Activated T-cell treated with anti-CD3 and anti-CD28 coated beads for 1 hour (primary cell): ENCODE measurements around the gene PEMT.
A peak's percentile ranks its signal among the peaks of the same experiment; 100 is the strongest.
"Not testable (repeated sequence)": the region's sequence is repeated elsewhere in the genome, so short reads cannot be mapped to it uniquely, and the experiment has no call there.

Source experiments
- DNase-seq: peaks from one replicate; pipeline ENCODE4 v3.0.0-alpha.2; 2020; ENCODE audit warnings: low read depth

The PEMT gene

GRCh38 chr17:17487998-17488397, 103.5 kb downstream of the PEMT start:
- DNase-seq: no peak

DNA sequence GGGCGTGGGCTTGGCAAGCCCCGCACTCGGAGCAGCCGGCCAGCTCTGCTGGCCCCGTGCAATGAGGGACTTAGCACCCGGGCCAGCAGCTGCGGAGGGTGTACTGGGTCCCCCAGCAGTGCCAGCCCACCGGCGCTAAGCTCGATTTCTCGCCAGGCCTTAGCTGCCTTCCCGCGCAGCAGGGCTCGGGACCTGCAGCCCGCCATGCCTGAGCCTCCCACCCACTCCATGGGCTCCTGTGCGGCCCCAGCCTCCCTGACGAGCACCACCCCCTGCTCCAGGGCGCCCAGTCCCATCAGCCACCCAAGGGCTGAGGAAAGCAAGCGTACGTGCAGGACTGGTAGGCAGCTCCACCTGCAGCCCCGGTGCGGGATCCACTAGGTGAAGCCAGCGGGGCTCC, 105.1 kb downstream of the PEMT start:
- not testable (repeated sequence) for DNase-seq

- DNase-seq: no peak
Measured at GRCh38 chr17:17485420-17485819, 106.1 kb downstream of the PEMT start.

- DNase-seq: no peak
Measured at GRCh38 chr17:17484451-17484899, 107.0 kb downstream of the PEMT start.

GRCh38 chr17:17481860-17482259, 109.6 kb downstream of the PEMT start:
- DNase-seq: no peak

GRCh38 chr17:17480593-17481148, 110.8 kb downstream of the PEMT start:
- no peak for DNase-seq

DNA sequence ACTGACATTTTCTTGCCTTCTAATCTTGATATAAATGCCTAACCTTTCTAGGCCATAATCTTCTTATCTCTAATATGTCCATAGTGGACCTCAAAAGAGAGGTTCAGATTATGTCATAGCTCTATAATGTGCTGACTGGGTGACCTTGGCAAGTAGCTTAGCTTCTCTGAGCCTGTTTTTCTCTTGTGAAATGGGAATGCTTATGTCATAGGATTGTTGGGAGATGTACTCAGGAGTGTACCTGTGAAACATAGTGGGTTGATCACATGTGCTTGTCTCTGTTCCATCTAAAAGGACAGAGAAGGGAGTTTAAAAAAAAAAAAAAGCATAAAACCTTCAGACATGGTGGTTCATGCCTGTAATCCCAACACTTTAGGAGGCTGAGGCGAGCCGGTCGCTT, 112.3 kb downstream of the PEMT start:
- DNase-seq: no peak

GRCh38 chr17:17476865-17477467, 114.5 kb downstream of the PEMT start, which contains the start of gene MED9:
TSS of gene MED9 (plus strand) at chr17:17477000. CDS start at chr17:17477042, 42 bp downstream.
- peak; percentile 96 for DNase-seq

GRCh38 chr17:17474341-17474740, 117.2 kb downstream of the PEMT start:
- no peak for DNase-seq

DNA sequence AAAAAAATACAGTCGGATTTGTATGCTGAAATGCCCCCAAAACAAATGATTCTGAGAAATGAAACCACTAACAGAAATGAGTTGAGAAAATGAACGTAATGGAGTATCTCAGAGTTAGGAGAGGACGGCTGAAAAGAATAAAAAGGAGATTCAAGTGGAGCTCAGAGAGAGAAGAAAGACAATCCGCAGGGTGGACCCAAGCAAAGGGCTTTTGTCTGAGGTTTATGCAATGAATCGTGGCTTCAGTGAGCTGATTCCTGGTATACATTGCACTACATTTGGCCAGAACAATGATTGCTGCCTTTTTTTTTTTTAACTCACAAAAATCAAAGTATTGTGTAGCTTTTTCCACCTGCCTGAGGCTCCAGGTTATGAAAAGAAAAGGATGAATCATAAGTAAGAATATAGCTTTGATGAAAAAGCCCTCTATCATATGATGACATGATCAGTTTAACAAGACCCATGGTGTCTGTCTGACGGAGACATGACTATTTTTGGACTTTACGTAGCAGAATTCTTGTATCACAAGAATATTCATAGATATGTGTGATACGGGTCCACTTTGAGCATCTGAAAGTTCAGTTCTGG, 119.1 kb downstream of the PEMT start:
- DNase-seq: no peak

GRCh38 chr17:17469996-17470395, 121.5 kb downstream of the PEMT start:
- DNase-seq: no peak

GRCh38 chr17:17469358-17469757, 122.2 kb downstream of the PEMT start:
- no peak for DNase-seq

- no peak for DNase-seq
Measured at GRCh38 chr17:17468217-17469010, 123.1 kb downstream of the PEMT start.

DNA sequence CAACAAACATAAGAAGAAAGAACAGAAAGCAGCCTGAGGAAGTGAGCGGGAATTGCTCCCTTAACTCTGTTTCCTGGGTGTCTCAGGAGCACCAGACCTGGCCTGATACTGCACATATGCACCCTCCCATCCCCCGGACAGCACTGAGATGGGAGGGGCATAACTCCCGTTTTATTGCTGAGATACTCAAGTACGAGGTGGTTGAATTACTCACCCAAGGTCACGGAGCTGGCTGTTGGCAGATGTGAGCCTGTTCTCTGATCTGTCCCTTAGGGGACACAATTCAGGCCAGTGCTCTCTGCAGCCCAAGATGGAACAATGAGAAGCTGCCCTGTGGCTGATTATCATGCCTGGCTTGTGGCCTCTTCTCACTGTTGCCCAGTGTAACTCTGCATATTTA, 123.8 kb downstream of the PEMT start:
- DNase-seq: no peak

GRCh38 chr17:17467016-17467415, 124.5 kb downstream of the PEMT start:
- no peak for DNase-seq

- DNase-seq: no peak
Measured at GRCh38 chr17:17466511-17466910, 125.0 kb downstream of the PEMT start.

DNA sequence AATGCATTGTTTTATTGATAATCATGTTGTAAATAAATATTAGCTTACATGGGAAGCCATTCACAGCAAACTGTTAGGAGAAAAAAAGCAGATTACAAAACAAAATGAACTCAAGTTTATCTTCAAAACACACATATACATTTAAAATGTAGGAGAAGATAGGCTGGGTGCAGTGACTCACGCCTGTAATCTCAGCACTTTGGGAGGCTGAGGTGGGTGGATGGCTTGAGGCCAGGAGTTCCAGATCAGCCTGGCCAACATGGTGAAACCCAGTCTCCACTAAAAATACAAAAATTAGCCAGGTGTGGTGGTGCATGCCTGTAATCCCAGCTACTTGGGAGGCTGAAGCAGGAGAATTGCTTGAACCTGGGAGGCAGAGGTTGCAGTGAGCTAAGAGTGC, 125.6 kb downstream of the PEMT start:
- not testable (repeated sequence) for DNase-seq

- DNase-seq: no peak
Measured at GRCh38 chr17:17463821-17464220, 127.7 kb downstream of the PEMT start.

DNA sequence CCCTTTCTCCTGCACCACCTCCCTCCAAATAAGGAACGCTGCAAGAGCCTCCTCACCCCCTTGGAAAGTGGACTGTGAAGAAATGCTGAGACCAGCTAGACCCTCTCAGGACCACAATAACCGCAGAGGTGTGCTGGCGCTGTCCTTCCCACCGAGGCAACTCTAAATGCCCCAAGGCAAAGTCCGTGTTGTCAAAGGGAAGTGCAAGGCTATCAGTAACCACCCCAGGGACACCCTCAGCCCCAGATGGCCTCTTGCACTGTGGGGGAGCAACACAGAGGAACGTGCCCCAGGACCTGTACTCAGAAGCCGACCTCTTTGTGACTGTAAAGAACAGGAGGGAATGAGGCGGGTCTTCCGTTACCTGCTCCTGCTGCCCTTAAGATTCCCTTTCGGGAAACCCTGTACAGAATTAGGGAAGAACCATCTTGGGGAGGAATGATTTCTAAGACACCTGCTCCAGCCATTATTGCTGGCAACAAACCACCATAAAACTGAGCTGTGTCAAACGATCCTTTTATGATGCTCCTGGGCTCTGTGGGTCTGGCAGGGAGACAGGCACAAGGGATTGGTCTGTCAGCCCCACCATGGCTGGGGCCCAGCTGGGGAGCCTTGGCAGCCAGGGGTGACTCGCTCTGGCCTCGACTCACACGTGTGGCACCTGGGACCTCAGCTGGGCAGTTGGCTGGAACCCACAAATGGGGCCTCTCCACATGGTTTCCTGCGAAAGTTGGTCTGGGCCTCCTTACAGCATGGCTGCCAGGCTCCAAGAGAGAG, 129.3 kb downstream of the PEMT start:
- no peak for DNase-seq

GRCh38 chr17:17460038-17460437, 131.5 kb downstream of the PEMT start:
- no peak for DNase-seq

DNA sequence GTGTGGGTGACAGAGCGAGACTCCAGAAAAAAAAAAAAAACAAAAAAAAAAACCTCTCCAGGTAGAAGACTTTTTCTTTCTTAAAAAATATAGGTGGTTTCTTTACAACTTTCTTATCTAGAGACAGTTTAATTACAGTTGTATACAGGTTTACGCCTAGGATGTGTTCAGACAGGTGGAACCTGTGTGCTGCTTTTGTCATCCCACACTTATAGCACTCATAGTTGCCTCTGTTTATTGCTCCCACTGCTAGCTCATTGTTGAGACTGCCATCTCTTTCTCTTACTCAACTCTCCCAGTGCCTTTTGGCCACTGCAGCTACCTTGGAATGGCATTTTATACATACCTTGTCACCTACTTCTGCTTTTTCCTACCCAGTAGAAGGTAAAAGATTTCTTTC, 133.8 kb downstream of the PEMT start:
- no peak for DNase-seq

DNA sequence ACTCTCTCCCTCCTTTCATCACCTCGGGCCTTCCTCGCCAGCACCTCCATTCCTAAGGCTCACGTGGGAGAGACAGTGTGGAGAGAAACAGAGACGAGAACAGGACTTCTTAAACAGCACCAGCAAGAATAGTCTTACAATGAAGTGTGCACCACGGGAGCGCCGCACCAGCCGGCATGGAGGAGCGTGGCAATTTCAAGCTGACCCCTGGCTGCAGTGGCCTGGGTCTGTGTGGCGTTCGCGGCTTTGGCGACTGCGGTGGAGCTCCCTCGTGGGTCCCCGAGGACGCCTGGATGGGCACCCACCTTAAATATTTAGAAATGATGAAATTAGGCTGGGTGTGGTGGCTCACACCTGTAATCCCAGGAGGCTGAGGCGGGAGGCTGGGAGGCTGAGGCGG, 135.3 kb downstream of the PEMT start:
- DNase-seq: no peak
